GM21786 (cell line): ENCODE results near the gene DYNC1I1.

ENCODE experiments used
- ATAC-seq: cut with Tn5 transposase; IDR thresholded peaks from one replicate; pipeline ENCODE4 v1.9.1; 2021; ENCODE audit not compliant: unreplicated experiment

The DYNC1I1 gene

DNA sequence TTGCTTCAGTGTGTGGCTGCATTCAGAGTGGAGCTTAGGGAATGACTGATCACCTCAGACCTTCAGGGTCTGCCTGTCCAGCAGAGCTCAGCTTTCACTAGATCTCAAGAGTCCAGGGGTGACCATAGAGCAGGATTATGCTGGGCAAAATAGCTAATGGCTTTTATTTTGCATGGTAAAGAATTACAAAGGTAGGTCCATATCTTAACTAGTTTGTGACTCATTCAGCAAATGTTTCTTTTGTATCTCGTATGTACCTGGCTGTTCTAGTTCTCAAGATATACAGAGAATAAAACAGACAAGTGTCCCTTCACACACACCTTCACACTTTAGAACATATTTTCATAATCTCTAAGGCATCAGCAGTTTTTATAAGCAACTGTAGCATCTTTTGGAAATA, 180.5 kb downstream of the DYNC1I1 start:
- ATAC-seq: no peak

DNA sequence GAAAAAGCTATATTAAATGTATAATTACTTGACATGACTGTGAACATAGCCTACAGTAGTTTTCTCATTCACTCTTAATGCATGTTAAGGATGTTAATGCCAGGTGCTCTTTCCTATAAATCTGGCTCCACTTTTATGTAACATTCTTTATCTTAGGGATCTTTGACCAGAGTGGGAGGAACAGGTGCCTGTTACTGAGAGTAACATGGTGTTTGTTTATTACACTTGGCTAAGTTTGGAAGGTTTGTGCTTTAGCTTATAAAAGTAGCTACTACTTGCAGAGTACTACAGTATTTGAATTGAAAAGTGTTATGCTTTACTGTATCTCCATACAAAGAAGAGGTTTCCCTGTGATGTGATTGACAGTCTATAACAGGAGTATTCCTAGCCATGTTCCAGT, 183.4 kb downstream of the DYNC1I1 start:
- ATAC-seq: no peak

DNA sequence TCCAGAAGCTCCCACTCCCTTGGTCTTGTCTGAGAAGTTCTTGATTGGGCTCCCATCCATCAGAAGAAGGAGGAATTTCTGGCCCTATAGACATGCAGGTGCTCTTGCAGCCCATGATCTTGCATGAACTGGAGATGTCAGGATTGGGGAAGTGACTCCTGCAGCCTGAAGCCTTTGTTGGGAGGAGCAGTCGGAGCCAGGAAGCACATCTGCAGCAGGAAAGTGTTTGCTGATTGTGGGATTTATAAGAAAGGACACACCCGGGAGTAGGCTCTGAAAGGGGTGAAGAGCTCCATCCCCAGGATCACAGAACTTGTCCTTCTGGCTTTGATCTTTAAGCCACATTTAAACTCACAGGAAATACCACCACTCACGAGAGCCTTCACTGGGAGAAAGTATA, 185.2 kb downstream of the DYNC1I1 start:
- ATAC-seq: no peak

DNA sequence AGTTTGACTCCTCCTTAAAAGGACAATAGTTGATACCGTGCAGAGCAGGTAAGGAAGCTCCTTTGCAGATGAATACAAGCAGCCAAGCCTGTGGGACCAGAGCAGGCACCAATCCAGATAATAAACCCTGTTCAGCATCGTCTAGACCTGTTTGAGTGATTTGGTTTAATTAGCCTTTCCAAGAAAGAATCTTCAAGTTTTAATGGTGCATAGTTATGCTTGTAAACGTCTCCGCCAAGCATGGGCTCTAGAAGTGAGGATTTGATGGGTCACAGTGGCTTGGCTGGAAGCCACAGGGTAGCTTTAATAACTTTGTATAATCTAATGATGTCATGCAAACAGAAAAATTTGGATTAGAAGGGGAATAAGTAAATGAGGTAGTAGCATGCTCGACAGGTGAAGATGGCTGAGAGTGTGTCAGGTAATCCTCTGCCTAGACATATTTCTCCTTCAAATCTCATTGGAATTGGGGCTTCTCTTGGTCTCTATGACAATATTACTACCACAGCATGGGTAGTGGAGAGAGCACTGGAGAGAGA, 188.4 kb downstream of the DYNC1I1 start:
- ATAC-seq: no peak

DNA sequence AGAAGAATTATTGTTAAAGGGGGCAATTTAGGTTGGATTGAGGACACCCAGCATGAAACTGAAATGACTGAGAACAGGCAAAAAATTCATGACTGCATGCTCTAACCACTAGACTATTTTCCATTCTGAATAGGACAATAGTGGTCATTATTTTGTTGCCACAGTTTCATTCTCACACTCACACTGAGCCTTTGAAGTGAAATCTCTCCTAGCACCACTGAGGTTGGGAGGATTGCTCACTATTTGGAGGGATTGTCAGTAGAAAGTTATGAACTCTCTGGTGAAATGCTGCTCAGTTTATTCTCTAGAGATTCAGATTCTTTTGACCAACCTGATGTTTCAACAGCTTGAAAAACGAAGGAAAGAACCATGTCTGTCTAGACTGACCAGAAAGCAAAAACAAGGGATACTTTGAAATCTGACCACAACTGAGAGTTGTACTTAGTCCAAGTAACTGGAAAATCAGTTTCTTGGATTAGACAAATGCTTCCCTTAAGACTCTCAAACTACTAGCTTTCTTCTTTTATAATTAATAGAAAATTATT, 191.2 kb downstream of the DYNC1I1 start:
- no peak for ATAC-seq

DNA sequence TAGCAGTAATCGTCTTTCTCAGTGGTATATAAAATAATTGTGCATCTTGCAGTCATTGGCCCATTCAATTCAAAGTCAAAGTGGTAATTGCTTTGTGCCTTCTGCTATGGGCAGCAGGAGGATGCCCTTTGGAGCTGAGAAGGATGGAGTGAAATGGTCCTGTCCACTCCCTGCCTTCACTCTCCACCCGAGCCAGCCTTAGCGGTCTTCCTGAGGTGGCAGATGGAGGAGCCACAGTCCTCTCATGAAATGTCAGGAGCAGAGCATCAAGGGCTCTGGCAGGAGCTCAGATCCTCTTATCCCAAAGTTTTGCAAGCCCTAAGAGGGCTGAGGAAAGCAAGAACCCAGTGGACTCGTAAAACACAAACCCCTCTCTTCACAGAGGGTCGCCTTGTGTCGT, 199.4 kb downstream of the DYNC1I1 start:
- ATAC-seq: no peak

DNA sequence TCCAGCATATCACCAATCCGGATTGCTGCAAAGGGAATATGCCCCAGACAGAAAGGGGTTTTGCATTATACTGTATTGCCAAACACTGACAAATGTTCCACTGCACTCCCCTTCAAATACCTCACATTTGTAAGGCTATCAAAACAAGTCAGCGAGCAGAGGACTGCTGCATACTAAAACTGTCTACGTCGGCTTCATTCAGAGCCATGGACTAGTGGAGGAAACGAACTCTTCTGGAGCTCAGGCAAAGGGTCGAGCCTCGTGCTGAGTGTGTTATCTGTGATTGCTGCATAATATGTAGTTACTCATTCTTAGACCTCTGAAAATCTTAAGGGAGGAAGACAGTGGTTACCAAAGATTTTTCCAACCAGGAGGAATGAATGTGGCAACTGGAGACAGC, 200.2 kb downstream of the DYNC1I1 start:
- no peak for ATAC-seq

DNA sequence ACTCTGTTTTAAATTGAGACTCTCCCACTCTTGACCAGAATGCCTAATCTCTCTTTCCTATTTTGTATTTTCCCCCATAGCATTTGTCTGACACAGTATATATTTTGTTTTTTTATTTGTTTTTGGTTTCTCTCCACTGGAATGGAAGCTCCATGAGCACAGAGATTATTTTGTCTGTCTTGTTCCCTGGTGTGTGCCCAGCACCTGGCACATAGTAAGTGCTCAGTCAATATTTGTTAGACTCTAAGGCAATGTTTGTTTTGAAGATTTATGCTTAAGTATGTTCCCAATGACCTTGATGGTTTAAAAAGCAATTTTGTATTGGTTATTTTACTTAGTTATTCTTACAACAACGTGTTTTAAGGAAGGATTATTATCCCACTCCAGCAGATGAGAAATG, 201.8 kb downstream of the DYNC1I1 start:
- no peak for ATAC-seq

DNA sequence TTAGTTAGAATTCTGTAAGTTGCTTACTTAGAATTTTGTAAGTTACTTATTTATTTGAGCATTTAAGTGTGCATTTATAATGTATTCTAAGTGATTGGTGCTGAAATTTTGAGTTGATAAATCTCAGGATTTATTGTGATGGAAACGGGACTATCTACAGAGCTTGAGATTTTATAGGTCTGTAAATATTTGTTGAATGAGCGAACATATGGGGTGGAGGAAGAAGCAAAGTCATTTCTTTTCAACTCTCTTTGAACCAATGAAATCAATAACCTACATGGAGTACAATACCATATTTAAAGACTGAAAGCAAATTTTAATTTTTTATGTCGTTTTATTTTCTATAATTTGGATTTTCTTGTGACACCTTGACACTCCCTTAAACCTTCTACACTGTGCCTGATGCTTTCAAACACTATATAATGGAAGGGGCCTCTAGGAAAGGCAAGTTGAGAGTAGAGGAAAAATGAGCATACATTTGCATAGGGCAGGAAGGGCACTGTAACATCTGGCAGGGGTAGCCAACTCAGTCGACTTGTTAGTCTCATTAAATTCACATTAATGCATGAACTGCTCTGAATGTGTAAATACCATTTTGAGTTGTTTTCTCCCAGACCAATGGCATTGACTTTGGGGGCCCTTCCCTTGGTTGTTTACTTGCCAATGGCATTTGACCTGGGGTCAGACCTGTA, 204.2 kb downstream of the DYNC1I1 start:
- no peak for ATAC-seq

DNA sequence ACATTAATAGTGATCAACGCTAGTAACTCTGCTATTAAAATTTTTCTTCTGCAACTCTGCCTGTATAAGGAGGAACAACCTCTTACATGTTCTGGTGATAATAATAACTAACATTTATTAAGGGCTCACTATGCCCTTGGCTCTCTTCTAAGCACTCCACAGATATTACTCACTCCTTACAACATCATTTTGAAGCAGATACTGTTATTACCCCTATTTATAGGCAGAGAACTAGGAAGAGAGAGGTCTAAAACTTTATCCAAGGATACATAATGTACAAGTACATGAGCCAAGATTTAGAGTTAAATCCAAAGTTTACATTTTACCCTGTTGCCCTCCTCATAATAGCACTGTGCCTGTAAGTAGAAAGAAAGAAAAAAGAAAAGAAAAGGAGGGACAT, 205.6 kb downstream of the DYNC1I1 start:
- no peak for ATAC-seq

DNA sequence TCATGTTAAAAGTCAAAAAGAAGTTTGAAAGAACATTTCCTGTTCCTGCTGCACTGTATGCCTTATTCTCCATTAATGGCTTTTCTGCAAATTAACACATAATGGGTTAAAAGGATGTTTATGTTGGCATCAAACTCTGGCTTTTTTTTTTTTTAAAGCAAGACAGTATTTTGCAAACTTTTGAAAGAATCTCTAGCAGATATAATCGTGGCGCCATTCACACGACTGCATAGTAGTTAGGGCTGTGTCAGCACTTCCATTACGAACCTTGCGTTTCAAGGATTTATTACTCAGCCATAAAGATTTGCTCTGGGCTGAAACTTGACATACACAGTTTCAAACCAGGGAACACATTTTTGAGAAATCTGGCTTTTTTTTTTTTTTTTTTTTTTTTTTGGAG, 207.8 kb downstream of the DYNC1I1 start:
- ATAC-seq: no peak

DNA sequence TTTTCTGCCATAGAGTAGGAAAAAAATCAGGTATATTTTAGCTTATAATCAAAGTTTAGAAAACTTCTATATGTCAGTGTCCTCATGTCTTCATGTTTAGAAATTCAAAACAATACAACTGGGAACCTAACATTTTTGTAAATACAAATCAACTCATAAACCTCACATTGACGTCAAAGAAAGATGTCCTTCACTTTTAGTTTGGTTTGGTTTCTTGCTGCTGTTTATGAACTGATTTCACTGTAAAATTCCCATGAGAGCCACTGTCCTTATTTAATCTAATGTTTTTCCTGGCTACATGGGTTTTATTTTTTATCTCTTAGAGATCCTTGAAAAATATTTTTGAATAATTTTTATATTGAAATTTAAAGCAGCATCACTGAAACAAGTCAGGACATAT, 208.4 kb downstream of the DYNC1I1 start:
- no peak for ATAC-seq

DNA sequence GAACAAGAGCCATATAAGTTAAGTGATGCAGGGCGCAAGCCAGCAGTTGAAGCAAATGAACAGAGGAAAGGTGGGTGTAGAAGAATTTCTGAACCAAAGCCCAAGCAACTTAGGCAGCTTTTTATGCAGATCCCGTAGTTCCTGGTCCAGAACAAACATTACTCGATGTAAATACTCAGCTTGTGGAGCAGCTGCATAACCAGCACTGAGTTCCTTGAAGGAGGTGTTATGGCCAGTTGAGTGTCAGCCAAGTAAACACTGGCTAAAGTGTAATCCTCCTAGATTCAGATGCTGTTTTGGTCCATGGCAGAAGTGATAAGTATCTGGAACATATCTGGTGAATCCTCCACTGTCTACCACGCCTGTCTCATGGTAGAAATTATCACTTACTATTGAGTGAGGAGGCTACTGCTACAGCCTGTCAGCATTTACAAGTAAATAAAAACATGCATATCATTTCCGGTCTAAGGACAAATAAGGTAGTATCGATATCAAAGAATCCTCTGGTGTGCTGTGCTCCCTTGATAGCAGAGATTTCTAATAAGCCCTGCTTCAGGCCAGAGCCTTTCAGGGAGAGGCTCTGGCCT, 213.9 kb downstream of the DYNC1I1 start:
- ATAC-seq: no peak

DNA sequence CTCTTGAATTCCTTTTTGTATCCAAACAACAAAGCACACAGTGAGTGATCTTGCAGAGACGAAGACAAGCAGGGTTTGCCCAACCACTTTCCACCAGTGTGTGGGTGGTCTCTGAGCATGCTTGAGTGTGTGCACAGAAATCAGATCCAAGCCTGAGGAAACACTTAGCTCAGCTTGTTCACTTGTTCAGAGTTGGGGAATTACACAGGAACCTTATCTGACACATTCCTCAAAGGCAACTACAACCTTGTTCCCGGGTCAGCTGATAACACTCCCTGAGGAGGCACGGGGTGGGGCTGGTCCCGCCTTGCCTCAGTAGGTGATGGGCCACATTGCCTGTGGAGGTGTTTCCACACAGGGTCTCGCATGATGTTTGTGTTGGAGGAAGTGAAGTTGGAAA, 216.9 kb downstream of the DYNC1I1 start:
- no peak for ATAC-seq

DNA sequence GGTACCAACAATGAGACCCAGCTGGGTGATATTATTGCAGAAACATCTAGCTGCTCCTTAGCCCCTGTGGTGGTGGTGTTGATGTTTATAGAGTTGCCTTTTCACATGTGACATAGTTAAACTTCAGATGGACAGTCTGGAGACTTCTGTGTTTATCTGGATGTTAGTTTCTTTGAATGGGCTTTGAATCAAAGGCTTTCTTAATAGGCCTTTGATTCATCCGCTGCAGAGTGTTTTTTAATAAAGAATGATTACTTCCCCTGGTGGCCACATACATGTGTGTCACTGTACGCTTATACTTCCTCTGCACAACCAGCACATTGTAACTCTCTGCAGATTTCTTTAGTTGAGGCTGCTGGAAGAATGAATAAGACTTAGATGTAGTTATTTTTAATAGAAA, 221.0 kb downstream of the DYNC1I1 start:
- no peak for ATAC-seq

DNA sequence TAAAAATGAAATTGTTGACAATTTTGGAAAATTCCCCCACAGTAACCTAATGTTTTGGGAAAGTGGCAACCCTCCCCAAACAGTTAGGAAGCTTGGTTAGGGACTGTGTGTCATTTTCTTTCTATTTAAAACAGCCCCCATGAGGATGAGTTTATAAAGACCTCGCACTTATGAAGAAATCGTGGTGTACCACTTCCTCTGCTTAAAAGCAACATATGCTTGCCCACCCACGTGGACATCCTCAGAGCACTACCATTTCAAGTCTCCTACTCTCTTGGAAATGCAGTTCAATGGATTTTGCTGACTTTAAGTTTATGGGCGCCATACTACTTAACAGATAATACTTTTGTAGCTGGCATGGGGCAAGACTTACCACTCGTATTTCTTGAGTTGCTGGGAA, 223.8 kb downstream of the DYNC1I1 start:
- ATAC-seq: no peak

DNA sequence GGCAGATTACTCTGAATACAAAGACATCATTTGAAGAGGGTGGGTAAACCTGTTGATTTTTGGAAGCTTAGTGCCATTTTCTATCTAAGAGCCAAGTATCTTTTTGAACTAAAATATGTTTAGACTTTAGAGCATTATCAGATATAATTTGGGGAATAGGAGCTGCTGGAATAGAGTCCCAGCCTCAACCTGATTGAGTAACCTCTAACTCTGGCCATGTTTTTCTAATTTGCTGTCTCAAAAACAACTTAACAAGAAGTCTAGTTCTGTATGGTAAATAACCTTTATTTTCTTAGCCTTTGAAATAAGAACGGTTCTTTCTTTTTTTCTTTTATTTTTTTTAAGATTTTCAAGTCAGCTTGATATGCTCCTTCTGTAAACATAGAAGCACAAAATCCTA, 224.5 kb downstream of the DYNC1I1 start:
- ATAC-seq: no peak

DNA sequence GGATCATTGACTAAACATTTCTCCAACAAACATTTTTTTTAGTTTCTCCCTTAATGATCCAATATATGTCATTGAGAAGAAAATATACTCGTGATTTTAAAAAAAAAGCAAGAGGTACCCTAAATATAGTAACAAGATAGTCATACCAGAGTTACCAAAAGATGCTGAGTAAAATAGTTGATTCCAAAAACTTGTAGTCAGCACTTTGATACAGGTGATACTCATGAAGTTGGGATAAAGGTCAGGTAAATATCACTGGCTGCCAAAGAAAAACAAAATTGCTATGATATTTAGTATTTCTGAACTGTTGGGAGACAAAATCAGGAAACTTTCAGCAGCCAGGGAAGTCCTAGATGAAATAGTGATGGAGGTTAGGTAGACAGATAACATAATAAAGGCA, 225.3 kb downstream of the DYNC1I1 start:
- no peak for ATAC-seq

DNA sequence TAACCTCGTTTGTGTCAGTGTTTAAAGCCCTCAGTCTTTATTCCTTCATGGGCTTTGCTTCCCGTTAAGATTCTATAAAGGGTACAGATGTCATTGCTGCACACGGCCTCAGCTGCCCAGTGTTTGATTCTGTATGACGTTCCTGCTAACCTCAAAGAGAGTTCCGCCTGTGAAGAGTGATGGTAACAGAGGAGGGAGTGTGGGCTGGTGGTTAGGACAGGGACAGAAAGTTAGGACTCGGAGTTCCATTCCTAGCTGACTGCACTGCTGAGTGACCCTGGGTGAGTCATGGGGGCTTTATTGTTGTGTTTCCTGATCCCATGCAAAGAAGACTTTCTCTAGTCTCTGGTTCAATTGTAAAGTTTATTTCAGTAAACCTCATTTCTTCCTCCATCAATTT, 227.1 kb downstream of the DYNC1I1 start:
- no peak for ATAC-seq

DNA sequence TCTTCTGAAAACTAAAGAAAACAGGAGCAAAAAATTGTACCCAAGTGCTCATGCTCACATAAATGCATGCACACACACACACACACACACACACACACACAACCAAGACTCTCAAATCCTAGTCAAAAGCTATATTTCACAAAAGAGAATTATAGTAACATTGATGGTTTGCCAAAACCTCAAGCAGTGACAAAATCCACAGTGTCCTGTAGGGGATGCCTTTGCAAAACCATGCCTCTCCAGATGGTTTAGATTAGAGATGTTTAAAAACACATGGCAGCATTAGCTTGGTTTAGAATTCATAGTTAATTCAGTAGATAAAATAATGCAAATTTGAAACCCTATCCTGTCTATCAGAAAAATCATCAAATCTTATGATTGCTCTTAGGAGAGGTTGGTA, 232.2 kb downstream of the DYNC1I1 start:
- no peak for ATAC-seq

DNA sequence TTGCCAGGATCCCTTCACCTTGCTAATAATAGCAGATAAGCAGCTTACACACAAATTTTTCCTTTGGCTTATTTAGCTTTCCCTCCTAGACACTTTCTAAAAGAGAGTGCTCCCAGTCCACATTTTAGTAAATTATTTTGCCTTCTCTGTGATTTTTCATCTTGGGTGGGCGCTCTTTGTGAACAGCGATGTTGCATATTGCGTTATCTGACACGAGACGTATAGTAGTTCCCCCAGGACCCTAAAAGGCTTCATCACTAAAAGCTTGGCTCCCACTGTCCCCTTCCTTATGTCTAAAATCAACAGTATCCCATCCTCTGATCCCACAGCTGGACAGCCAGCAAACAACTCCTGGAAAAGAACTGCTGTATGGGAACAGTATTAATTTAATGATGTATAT, 232.9 kb downstream of the DYNC1I1 start:
- ATAC-seq: no peak

DNA sequence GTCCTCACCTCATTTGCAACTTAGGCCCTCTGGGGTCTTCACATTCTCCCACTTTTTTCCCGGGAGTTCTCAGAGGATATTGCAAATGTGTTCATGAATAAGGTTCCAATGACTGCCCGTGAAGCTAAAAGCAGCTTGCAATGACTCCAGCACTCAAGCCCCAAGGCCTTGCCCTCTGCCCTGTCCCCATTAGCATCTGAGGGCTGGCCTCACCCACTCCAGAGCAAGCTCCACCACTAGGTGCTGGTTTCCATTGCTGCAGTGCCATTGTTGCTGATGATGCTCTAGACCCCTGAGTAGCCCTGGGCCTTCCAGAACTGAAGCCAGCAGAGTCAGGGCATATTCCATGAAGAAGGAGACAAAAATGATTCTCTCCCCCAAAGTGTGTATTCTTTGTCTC, 236.8 kb downstream of the DYNC1I1 start:
- ATAC-seq: no peak

DNA sequence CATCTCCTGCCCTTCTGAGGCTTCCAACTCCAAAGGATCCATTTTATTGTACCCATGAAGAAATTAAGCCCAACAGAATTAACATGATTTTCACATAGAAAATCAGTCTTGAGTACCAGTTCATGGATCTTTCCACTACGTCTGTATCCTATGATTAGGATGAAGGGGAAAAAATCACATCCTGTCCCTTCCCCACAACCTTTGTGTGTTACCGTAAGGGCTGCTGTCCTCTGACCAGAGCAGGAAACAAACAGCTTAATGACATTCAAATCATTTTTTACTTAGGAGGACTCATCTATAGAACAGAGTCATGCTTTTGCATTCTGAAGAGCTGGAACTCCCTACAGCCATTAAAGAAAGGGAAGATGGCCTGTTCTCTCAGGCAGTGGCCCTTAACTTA, 241.5 kb downstream of the DYNC1I1 start:
- no peak for ATAC-seq
